ENCODE data around the gene BEAN1. TPM values are rescaled to one million over a fixed set of nuclear protein-coding genes. Genes with fewer than 3 reads are reported as not detected.

The BEAN1 gene
- total RNA-seq, 6 donors from 2014 or later, result 0.22 to 1.0 (median 0.35) TPM; not detected in 2

- 50 to 57% methylated on average over 3 of the region's 3 CpGs for WGBS, 2 donors
- ATAC-seq (ENCODE audit: low FRiP score in 2 of 2), result no peak
- DNase-seq, result no peak
- Histone ChIP-seq H3K36me3 (peaks cover 0 to 13% (median 0%) of the 10 kb centered on the region in 4 donors), H3K4me3 (no peak overlapping the region), H3K9me3 (no peaks in the 10 kb centered on the region), H3K27me3 (no peaks in the 10 kb centered on the region), H3K27ac (peak overlapping the region in 1 of 4 donors; percentile 82), H3K4me1 (peaks cover 7 to 47% (median 23%) of the 10 kb centered on the region in 4 donors)
- TF ChIP-seq POLR2AphosphoS5 (IDR thresholded peaks at IDR 0.05), result no peak
- no peak for TF ChIP-seq CTCF (IDR thresholded peaks at IDR 0.05)
- TF ChIP-seq POLR2A (IDR thresholded peaks at IDR 0.05), result no peak
- TF ChIP-seq EP300 (IDR thresholded peaks at IDR 0.05), result no peak
Observed at GRCh38 chr16:66380421-66380820, 46.7 kb upstream of the BEAN1 start.

- H3K27me3 ChIP-seq, result no peaks in the 10 kb centered on the region
- H3K36me3 ChIP-seq, result peaks cover 0 to 15% (median 0%) of the 10 kb centered on the region in 4 donors
- H3K27ac ChIP-seq, result peak overlapping the region; percentile 75 to 85 (median 82)
- peaks cover 7 to 50% (median 17%) of the 10 kb centered on the region in 4 donors for H3K4me1 ChIP-seq
- DNase-seq (no peak), ATAC-seq (ENCODE audit: low FRiP score in 2 of 2) (no peak)
- TF ChIP-seq POLR2AphosphoS5 (IDR thresholded peaks at IDR 0.05) (no peak), EP300 (IDR thresholded peaks at IDR 0.05) (no peak), POLR2A (IDR thresholded peaks at IDR 0.05) (no peak), CTCF (IDR thresholded peaks at IDR 0.05) (no peak)
- H3K4me3 ChIP-seq, result no peak overlapping the region
- H3K9me3 ChIP-seq, result no peaks in the 10 kb centered on the region
- WGBS, 2 donors, result 47 to 73% methylated on average over 5 of the region's 5 CpGs
Observed at GRCh38 chr16:66381585-66382170, 45.4 kb upstream of the BEAN1 start.

GRCh38 chr16:66382171-66382965, 44.7 kb upstream of the BEAN1 start:
- no peak overlapping the region for H3K4me3 ChIP-seq
- peak; percentile 28 to 44 for ATAC-seq (ENCODE audit: low FRiP score in 2 of 2)
- 63 to 76% methylated on average over 13 of the region's 13 CpGs for WGBS, 2 donors

DNA sequence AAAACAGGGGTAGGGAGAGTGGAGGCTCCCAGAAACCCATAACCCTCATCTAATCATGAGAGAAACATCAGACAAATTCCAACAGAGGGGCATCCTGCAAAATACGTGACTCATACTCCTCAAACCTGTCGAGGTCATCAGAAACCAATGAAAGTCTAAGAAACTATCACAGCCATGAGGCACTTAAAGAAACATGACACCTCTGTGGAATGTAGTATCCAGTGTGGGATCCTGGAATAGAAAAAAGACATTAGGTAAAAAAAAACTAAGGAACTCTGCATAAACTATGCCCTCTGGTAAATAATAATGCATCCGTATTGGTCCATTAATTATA, 44.2 kb upstream of the BEAN1 start:
- DNase-seq, result no peak
- 51 to 62% methylated on average over 3 of the region's 3 CpGs for WGBS, 2 donors
- H3K4me3 ChIP-seq, result no peak overlapping the region
- no peak for ATAC-seq (ENCODE audit: low FRiP score in 2 of 2)
- peak overlapping the region; percentile 75 to 85 (median 82) for H3K27ac ChIP-seq
- H3K27me3 ChIP-seq, result no peaks in the 10 kb centered on the region
- H3K4me1 ChIP-seq, result peaks cover 7 to 37% (median 18%) of the 10 kb centered on the region in 4 donors
- H3K36me3 ChIP-seq, result peaks cover 0 to 27% (median under 1%) of the 10 kb centered on the region in 4 donors
- no peaks in the 10 kb centered on the region for H3K9me3 ChIP-seq
- no peak for TF ChIP-seq POLR2A (IDR thresholded peaks at IDR 0.05)
- no peak for TF ChIP-seq EP300 (IDR thresholded peaks at IDR 0.05)
- TF ChIP-seq POLR2AphosphoS5 (IDR thresholded peaks at IDR 0.05), result no peak
- TF ChIP-seq CTCF (IDR thresholded peaks at IDR 0.05), result no peak

More at GRCh38 chr16:66382171-66382965, 44.7 kb upstream of the BEAN1 start:
- peaks cover 0 to 21% (median 0%) of the 10 kb centered on the region in 4 donors for H3K36me3 ChIP-seq
- H3K4me1 ChIP-seq, result peaks cover 7 to 43% (median 19%) of the 10 kb centered on the region in 4 donors
- H3K9me3 ChIP-seq, result no peaks in the 10 kb centered on the region
- peak overlapping the region; percentile 75 to 85 (median 82) for H3K27ac ChIP-seq
- H3K27me3 ChIP-seq, result no peaks in the 10 kb centered on the region
- TF ChIP-seq POLR2A (IDR thresholded peaks at IDR 0.05) (no peak), CTCF (IDR thresholded peaks at IDR 0.05) (peak in 2 of 6 experiments; percentile 19 to 21), POLR2AphosphoS5 (IDR thresholded peaks at IDR 0.05) (peak; percentile 62 to 78), EP300 (IDR thresholded peaks at IDR 0.05) (peak in 3 of 4 donors; percentile 46 to 93 (median 89))
- no peak for DNase-seq
